ENCODE measurements around the gene BIRC6.

DNA sequence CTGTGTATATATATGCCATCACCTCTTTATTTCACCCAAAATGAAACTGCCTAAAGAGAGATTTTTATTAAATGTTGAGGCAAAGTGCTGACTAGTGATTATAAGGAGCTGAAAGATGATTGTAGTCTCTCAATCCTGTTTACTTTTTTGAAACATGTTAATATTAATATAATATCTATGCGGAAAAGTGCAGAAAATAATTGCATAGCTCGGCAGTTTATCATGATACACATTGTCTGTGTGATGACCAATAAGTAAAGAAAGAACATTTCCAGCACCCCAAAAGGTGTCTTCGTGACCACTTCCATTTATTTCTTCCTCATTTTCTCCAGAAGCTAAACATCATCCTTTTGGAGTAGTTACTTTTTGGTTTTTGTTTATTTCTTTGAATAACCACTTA lies 99.0 kb downstream of the BIRC6 start:
- TF ChIP-seq, protein P1, sequence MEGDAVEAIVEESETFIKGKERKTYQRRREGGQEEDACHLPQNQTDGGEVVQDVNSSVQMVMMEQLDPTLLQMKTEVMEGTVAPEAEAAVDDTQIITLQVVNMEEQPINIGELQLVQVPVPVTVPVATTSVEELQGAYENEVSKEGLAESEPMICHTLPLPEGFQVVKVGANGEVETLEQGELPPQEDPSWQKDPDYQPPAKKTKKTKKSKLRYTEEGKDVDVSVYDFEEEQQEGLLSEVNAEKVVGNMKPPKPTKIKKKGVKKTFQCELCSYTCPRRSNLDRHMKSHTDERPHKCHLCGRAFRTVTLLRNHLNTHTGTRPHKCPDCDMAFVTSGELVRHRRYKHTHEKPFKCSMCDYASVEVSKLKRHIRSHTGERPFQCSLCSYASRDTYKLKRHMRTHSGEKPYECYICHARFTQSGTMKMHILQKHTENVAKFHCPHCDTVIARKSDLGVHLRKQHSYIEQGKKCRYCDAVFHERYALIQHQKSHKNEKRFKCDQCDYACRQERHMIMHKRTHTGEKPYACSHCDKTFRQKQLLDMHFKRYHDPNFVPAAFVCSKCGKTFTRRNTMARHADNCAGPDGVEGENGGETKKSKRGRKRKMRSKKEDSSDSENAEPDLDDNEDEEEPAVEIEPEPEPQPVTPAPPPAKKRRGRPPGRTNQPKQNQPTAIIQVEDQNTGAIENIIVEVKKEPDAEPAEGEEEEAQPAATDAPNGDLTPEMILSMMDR (conservative IDR thresholded peaks at IDR 0.05; ENCODE audit: low read length): no peak
- TF ChIP-seq EZH2phosphoT487 (IDR thresholded peaks at IDR 0.05; ENCODE audit: borderline replicate concordance): no peak
